ENCODE measurements around the gene BID.

Gene BID

GRCh38 chr22:17797721-17798559 lies 23.7 kb upstream of the BID start:
- Histone ChIP-seq H3K27me3 (ENCODE audit: control insufficient read depth, insufficient read depth, low read length) (no peaks in the 10 kb centered on the region), H3K4me1 (ENCODE audit: control insufficient read depth, insufficient read depth, low read length) (no peaks in the 10 kb centered on the region), H3K9ac (ENCODE audit: low read depth, low read length) (no peak overlapping the region), H3K36me3 (ENCODE audit: control insufficient read depth, insufficient read depth, low read length) (peaks cover 3% of the 10 kb centered on the region), H3K4me3 (ENCODE audit: low read depth, low read length) (no peak overlapping the region), H3K9me3 (ENCODE audit: control insufficient read depth, insufficient read depth, low read length) (no peaks in the 10 kb centered on the region)

GRCh38 chr22:17796695-17797094 lies 22.4 kb upstream of the BID start:
- Histone ChIP-seq H3K9me3 (ENCODE audit: control insufficient read depth, insufficient read depth, low read length) (no peaks in the 10 kb centered on the region), H3K9ac (ENCODE audit: low read depth, low read length) (no peak overlapping the region), H3K4me1 (ENCODE audit: control insufficient read depth, insufficient read depth, low read length) (peaks cover 2% of the 10 kb centered on the region), H3K27me3 (ENCODE audit: control insufficient read depth, insufficient read depth, low read length) (no peaks in the 10 kb centered on the region), H3K4me3 (ENCODE audit: low read depth, low read length) (no peak overlapping the region), H3K36me3 (ENCODE audit: control insufficient read depth, insufficient read depth, low read length) (peaks cover 3% of the 10 kb centered on the region)

- Histone ChIP-seq H3K36me3 (ENCODE audit: control insufficient read depth, insufficient read depth, low read length) (peaks cover 3% of the 10 kb centered on the region), H3K27me3 (ENCODE audit: control insufficient read depth, insufficient read depth, low read length) (no peaks in the 10 kb centered on the region), H3K4me3 (ENCODE audit: low read depth, low read length) (no peak overlapping the region), H3K4me1 (ENCODE audit: control insufficient read depth, insufficient read depth, low read length) (peaks cover 2% of the 10 kb centered on the region), H3K9me3 (ENCODE audit: control insufficient read depth, insufficient read depth, low read length) (no peaks in the 10 kb centered on the region), H3K9ac (ENCODE audit: low read depth, low read length) (no peak overlapping the region)
Measured at GRCh38 chr22:17795661-17796548, 21.6 kb upstream of the BID start.

- Histone ChIP-seq H3K27me3 (ENCODE audit: control insufficient read depth, insufficient read depth, low read length) (no peaks in the 10 kb centered on the region), H3K4me3 (ENCODE audit: low read depth, low read length) (no peak overlapping the region), H3K36me3 (ENCODE audit: control insufficient read depth, insufficient read depth, low read length) (peaks cover 11% of the 10 kb centered on the region), H3K9ac (ENCODE audit: low read depth, low read length) (no peak overlapping the region), H3K9me3 (ENCODE audit: control insufficient read depth, insufficient read depth, low read length) (no peaks in the 10 kb centered on the region), H3K4me1 (ENCODE audit: control insufficient read depth, insufficient read depth, low read length) (peaks cover 2% of the 10 kb centered on the region)
Measured at GRCh38 chr22:17794726-17795542, 20.7 kb upstream of the BID start.

GRCh38 chr22:17792854-17793434 lies 18.7 kb upstream of the BID start:
- Histone ChIP-seq H3K36me3 (ENCODE audit: control insufficient read depth, insufficient read depth, low read length) (peaks cover 15% of the 10 kb centered on the region), H3K4me3 (ENCODE audit: low read depth, low read length) (no peak overlapping the region), H3K27me3 (ENCODE audit: control insufficient read depth, insufficient read depth, low read length) (no peaks in the 10 kb centered on the region), H3K9ac (ENCODE audit: low read depth, low read length) (no peak overlapping the region), H3K9me3 (ENCODE audit: control insufficient read depth, insufficient read depth, low read length) (no peaks in the 10 kb centered on the region), H3K4me1 (ENCODE audit: control insufficient read depth, insufficient read depth, low read length) (peaks cover 2% of the 10 kb centered on the region)

- H3K9ac ChIP-seq (ENCODE audit: low read depth, low read length), result no peak overlapping the region
- peaks cover 2% of the 10 kb centered on the region for H3K4me1 ChIP-seq (ENCODE audit: control insufficient read depth, insufficient read depth, low read length)
- H3K9me3 ChIP-seq (ENCODE audit: control insufficient read depth, insufficient read depth, low read length), result no peaks in the 10 kb centered on the region
- no peaks in the 10 kb centered on the region for H3K27me3 ChIP-seq (ENCODE audit: control insufficient read depth, insufficient read depth, low read length)
- peaks cover 15% of the 10 kb centered on the region for H3K36me3 ChIP-seq (ENCODE audit: control insufficient read depth, insufficient read depth, low read length)
- H3K4me3 ChIP-seq (ENCODE audit: low read depth, low read length), result no peak overlapping the region
Measured at GRCh38 chr22:17792299-17792698, 18.0 kb upstream of the BID start.

GRCh38 chr22:17791196-17791595 lies 16.9 kb upstream of the BID start:
- Histone ChIP-seq H3K27me3 (ENCODE audit: control insufficient read depth, insufficient read depth, low read length) (no peaks in the 10 kb centered on the region), H3K9ac (ENCODE audit: low read depth, low read length) (no peak overlapping the region), H3K4me3 (ENCODE audit: low read depth, low read length) (no peak overlapping the region), H3K9me3 (ENCODE audit: control insufficient read depth, insufficient read depth, low read length) (no peaks in the 10 kb centered on the region), H3K4me1 (ENCODE audit: control insufficient read depth, insufficient read depth, low read length) (peaks cover 2% of the 10 kb centered on the region), H3K36me3 (ENCODE audit: control insufficient read depth, insufficient read depth, low read length) (peaks cover 15% of the 10 kb centered on the region)

GRCh38 chr22:17789379-17790200 lies 15.3 kb upstream of the BID start:
- Histone ChIP-seq H3K4me3 (ENCODE audit: low read depth, low read length) (no peak overlapping the region), H3K9ac (ENCODE audit: low read depth, low read length) (no peak overlapping the region), H3K27me3 (ENCODE audit: control insufficient read depth, insufficient read depth, low read length) (no peaks in the 10 kb centered on the region), H3K9me3 (ENCODE audit: control insufficient read depth, insufficient read depth, low read length) (no peaks in the 10 kb centered on the region), H3K4me1 (ENCODE audit: control insufficient read depth, insufficient read depth, low read length) (peaks cover 2% of the 10 kb centered on the region), H3K36me3 (ENCODE audit: control insufficient read depth, insufficient read depth, low read length) (peaks cover 15% of the 10 kb centered on the region)

GRCh38 chr22:17788528-17789378 lies 14.5 kb upstream of the BID start:
- no peaks in the 10 kb centered on the region for H3K9me3 ChIP-seq (ENCODE audit: control insufficient read depth, insufficient read depth, low read length)
- peaks cover 15% of the 10 kb centered on the region for H3K36me3 ChIP-seq (ENCODE audit: control insufficient read depth, insufficient read depth, low read length)
- H3K9ac ChIP-seq (ENCODE audit: low read depth, low read length), result no peak overlapping the region
- H3K27me3 ChIP-seq (ENCODE audit: control insufficient read depth, insufficient read depth, low read length), result no peaks in the 10 kb centered on the region
- peaks cover 2% of the 10 kb centered on the region for H3K4me1 ChIP-seq (ENCODE audit: control insufficient read depth, insufficient read depth, low read length)
- H3K4me3 ChIP-seq (ENCODE audit: low read depth, low read length), result no peak overlapping the region

GRCh38 chr22:17787716-17788330 lies 13.6 kb upstream of the BID start:
- no peaks in the 10 kb centered on the region for H3K9me3 ChIP-seq (ENCODE audit: control insufficient read depth, insufficient read depth, low read length)
- H3K27me3 ChIP-seq (ENCODE audit: control insufficient read depth, insufficient read depth, low read length), result no peaks in the 10 kb centered on the region
- no peak overlapping the region for H3K4me3 ChIP-seq (ENCODE audit: low read depth, low read length)
- peaks cover 12% of the 10 kb centered on the region for H3K36me3 ChIP-seq (ENCODE audit: control insufficient read depth, insufficient read depth, low read length)
- H3K9ac ChIP-seq (ENCODE audit: low read depth, low read length), result no peak overlapping the region
- H3K4me1 ChIP-seq (ENCODE audit: control insufficient read depth, insufficient read depth, low read length), result peaks cover 2% of the 10 kb centered on the region

Measured in iPS-15b (cell line).